BLaER1 (cell line): ENCODE measurements around the gene PEA15.

Experiments
- H3K27ac ChIP-seq: shearing (Covaris generic); formaldehyde crosslinking; 2 replicates; pipeline ENCODE4 v1.8.1; 2022
- H3K27me3 ChIP-seq: shearing (Covaris generic); formaldehyde crosslinking; 2 replicates; pipeline ENCODE4 v1.8.1; 2022
- H3K36me3 ChIP-seq: shearing (Covaris generic); formaldehyde crosslinking; 2 replicates; pipeline ENCODE4 v1.8.1; 2022
- H3K4me1 ChIP-seq: shearing (Covaris generic); formaldehyde crosslinking; 2 replicates; pipeline ENCODE4 v1.8.1; 2022
- H3K4me2 ChIP-seq: shearing (Covaris generic); formaldehyde crosslinking; 2 replicates; pipeline ENCODE4 v1.8.1; 2022
- H3K4me3 ChIP-seq: shearing (Covaris generic); formaldehyde crosslinking; 2 replicates; pipeline ENCODE4 v1.8.1; 2022
- H3K9ac ChIP-seq: shearing (Covaris generic); formaldehyde crosslinking; 2 replicates; pipeline ENCODE4 v1.8.1; 2022
- H3K9me3 ChIP-seq: shearing (Covaris generic); formaldehyde crosslinking; 2 replicates; pipeline ENCODE4 v1.8.1; 2022
- H4K20me1 ChIP-seq: shearing (Covaris generic); formaldehyde crosslinking; 2 replicates; pipeline ENCODE4 v1.8.1; 2022
- Cebpa-rat ChIP-seq: shearing (Covaris generic); IDR thresholded peaks from 2 replicates; pipeline ENCODE4 v1.8.1; 2022

PEA15 gene

GRCh38 chr1:160251687-160252526, 46.7 kb downstream of the PEA15 start:
- peaks cover 90% of the 10 kb centered on the region for H4K20me1 ChIP-seq
- no peak overlapping the region for H3K4me2 ChIP-seq
- H3K36me3 ChIP-seq, result peaks cover 60% of the 10 kb centered on the region
- H3K27me3 ChIP-seq, result no peaks in the 10 kb centered on the region
- H3K27ac ChIP-seq, result no peak overlapping the region
- H3K4me1 ChIP-seq, result no peaks in the 10 kb centered on the region
- no peak; the same call in 1 of the 2 replicates for TF ChIP-seq Cebpa-rat
- H3K9me3 ChIP-seq, result no peaks in the 10 kb centered on the region
- H3K9ac ChIP-seq, result no peak overlapping the region
- no peak overlapping the region for H3K4me3 ChIP-seq

- peaks cover 62% of the 10 kb centered on the region for H3K36me3 ChIP-seq
- no peak for TF ChIP-seq Cebpa-rat
- no peak overlapping the region for H3K9ac ChIP-seq
- no peaks in the 10 kb centered on the region for H3K27me3 ChIP-seq
- peaks cover 30% of the 10 kb centered on the region for H3K4me1 ChIP-seq
- H3K27ac ChIP-seq, result no peak overlapping the region
- H4K20me1 ChIP-seq, result peaks cover 69% of the 10 kb centered on the region
- no peaks in the 10 kb centered on the region for H3K9me3 ChIP-seq
- no peak overlapping the region for H3K4me3 ChIP-seq
- H3K4me2 ChIP-seq, result no peak overlapping the region
These were observed 50.7 kb downstream of the PEA15 start for GRCh38 chr1:160255781-160256300.

GRCh38 chr1:160256396-160257046, 51.3 kb downstream of the PEA15 start:
- Histone ChIP-seq H3K27ac (no peak overlapping the region), H3K27me3 (no peaks in the 10 kb centered on the region), H3K36me3 (peaks cover 55% of the 10 kb centered on the region), H3K9ac (no peak overlapping the region), H4K20me1 (peaks cover 62% of the 10 kb centered on the region), H3K4me1 (peaks cover 35% of the 10 kb centered on the region), H3K4me2 (no peak overlapping the region), H3K9me3 (no peaks in the 10 kb centered on the region), H3K4me3 (no peak overlapping the region)
- no peak for TF ChIP-seq Cebpa-rat

- H3K9me3 ChIP-seq, result no peaks in the 10 kb centered on the region
- H3K4me1 ChIP-seq, result peaks cover 35% of the 10 kb centered on the region
- no peak overlapping the region for H3K4me2 ChIP-seq
- no peak overlapping the region for H3K27ac ChIP-seq
- no peaks in the 10 kb centered on the region for H3K27me3 ChIP-seq
- peaks cover 52% of the 10 kb centered on the region for H4K20me1 ChIP-seq
- no peak for TF ChIP-seq Cebpa-rat
- H3K4me3 ChIP-seq, result no peak overlapping the region
- peaks cover 53% of the 10 kb centered on the region for H3K36me3 ChIP-seq
- H3K9ac ChIP-seq, result no peak overlapping the region
These were observed 52.3 kb downstream of the PEA15 start for GRCh38 chr1:160257411-160258015.

GRCh38 chr1:160258177-160258798, 53.1 kb downstream of the PEA15 start:
- Histone ChIP-seq H3K9ac (no peak overlapping the region), H3K4me1 (peaks cover 41% of the 10 kb centered on the region), H3K4me2 (no peak overlapping the region; the same call in 1 of the 2 replicates), H3K9me3 (no peaks in the 10 kb centered on the region), H4K20me1 (peaks cover 44% of the 10 kb centered on the region), H3K27me3 (no peaks in the 10 kb centered on the region), H3K4me3 (no peak overlapping the region), H3K27ac (no peak overlapping the region), H3K36me3 (peaks cover 46% of the 10 kb centered on the region)
- TF ChIP-seq Cebpa-rat, result no peak

GRCh38 chr1:160260406-160261382, 55.5 kb downstream of the PEA15 start:
- no peak for TF ChIP-seq Cebpa-rat
- peak overlapping the region; percentile 82 for H3K4me2 ChIP-seq
- H3K4me1 ChIP-seq, result peaks cover 45% of the 10 kb centered on the region
- peak overlapping the region; percentile 97; the same call in 1 of the 2 replicates for H3K27ac ChIP-seq
- H4K20me1 ChIP-seq, result peaks cover 25% of the 10 kb centered on the region
- peaks cover 22% of the 10 kb centered on the region for H3K36me3 ChIP-seq
- H3K4me3 ChIP-seq, result peak overlapping the region; percentile 93
- no peaks in the 10 kb centered on the region for H3K9me3 ChIP-seq
- H3K9ac ChIP-seq, result peak overlapping the region; percentile 98
- H3K27me3 ChIP-seq, result no peaks in the 10 kb centered on the region

GRCh38 chr1:160261556-160261892, 56.3 kb downstream of the PEA15 start:
- H3K27ac ChIP-seq, result peak overlapping the region; percentile 97
- peaks cover 20% of the 10 kb centered on the region for H4K20me1 ChIP-seq
- no peak for TF ChIP-seq Cebpa-rat
- H3K9me3 ChIP-seq, result no peaks in the 10 kb centered on the region
- H3K27me3 ChIP-seq, result no peaks in the 10 kb centered on the region
- H3K9ac ChIP-seq, result peak overlapping the region; percentile 98
- H3K4me1 ChIP-seq, result peaks cover 53% of the 10 kb centered on the region
- peak overlapping the region; percentile 82 for H3K4me2 ChIP-seq
- H3K4me3 ChIP-seq, result peak overlapping the region; percentile 93
- H3K36me3 ChIP-seq, result peaks cover 20% of the 10 kb centered on the region

GRCh38 chr1:160261893-160262794, 57.0 kb downstream of the PEA15 start, which contains the start of gene DCAF8:
Gene DCAF8 (minus strand): TSS chr1:160262549. CDS start chr1:160244008, 18,541 bp downstream.
- Histone ChIP-seq H3K4me1 (peaks cover 58% of the 10 kb centered on the region), H3K27me3 (no peaks in the 10 kb centered on the region), H4K20me1 (peaks cover 14% of the 10 kb centered on the region), H3K4me2 (peak within 1 kb of the TSS; percentile 87), H3K36me3 (peaks cover 20% of the 10 kb centered on the region), H3K9ac (peak within 1 kb of the TSS; percentile 98), H3K4me3 (peak within 1 kb of the TSS; percentile 93), H3K9me3 (no peaks in the 10 kb centered on the region), H3K27ac (peak within 1 kb of the TSS; percentile 97)
- TF ChIP-seq Cebpa-rat, result no peak
